Stimulated activated CD4-positive, alpha-beta T cell treated with anti-CD3 and anti-CD28 coated beads, Interleukin-12 subunit alpha, Interleukin-12 subunit beta, amount 100 ng/mL, for 48 hours (primary cell): Measurements from ENCODE around the gene CHTF18.
A peak's percentile ranks its signal among the peaks of the same experiment; 100 is the strongest.
"Not testable (repeated sequence)": the region's sequence is repeated elsewhere in the genome, so short reads cannot be mapped to it uniquely, and the experiment has no call there.

Source experiments
- DNase-seq, 3 donors: peaks; one replicate each; pipeline ENCODE4 v3.0.0-alpha.2; 2020; ENCODE audit warnings: low read depth in 2 of 3, low spot score in 1 of 3

CHTF18 gene

GRCh38 chr16:804193-805048 lies 16.0 kb downstream of the CHTF18 start:
- DNase-seq: no peak

- no peak for DNase-seq
Measured at GRCh38 chr16:805474-805873, 17.1 kb downstream of the CHTF18 start.

GRCh38 chr16:807347-808084 lies 19.1 kb downstream of the CHTF18 start:
- peak; percentile 73 to 86 (median 82) for DNase-seq

- DNase-seq: no peak
Measured at GRCh38 chr16:808085-808386, 19.6 kb downstream of the CHTF18 start.

- DNase-seq: peak in 1 of 3 donors; percentile 46
Measured at GRCh38 chr16:813204-813915, 24.9 kb downstream of the CHTF18 start.

- no peak for DNase-seq
Measured at GRCh38 chr16:813916-814412, 25.5 kb downstream of the CHTF18 start.

GRCh38 chr16:814974-815373 lies 26.6 kb downstream of the CHTF18 start:
- DNase-seq: no peak

GRCh38 chr16:815861-816260 lies 27.4 kb downstream of the CHTF18 start:
- no peak for DNase-seq

GRCh38 chr16:817001-817906 lies 28.8 kb downstream of the CHTF18 start:
- DNase-seq: no peak

- no peak for DNase-seq
Measured at GRCh38 chr16:818132-818531, 29.7 kb downstream of the CHTF18 start.

- no peak for DNase-seq
Measured at GRCh38 chr16:818592-818991, 30.2 kb downstream of the CHTF18 start.

- DNase-seq: no peak
Measured at GRCh38 chr16:819336-820043, 31.1 kb downstream of the CHTF18 start.

- not testable (repeated sequence) for DNase-seq
Measured at GRCh38 chr16:820044-820408, 31.6 kb downstream of the CHTF18 start.

GRCh38 chr16:820748-821147 lies 32.3 kb downstream of the CHTF18 start:
- DNase-seq: no peak

GRCh38 chr16:821751-822150 lies 33.3 kb downstream of the CHTF18 start:
- DNase-seq: no peak

- no peak for DNase-seq
Measured at GRCh38 chr16:822174-822908, 33.9 kb downstream of the CHTF18 start.

- no peak for DNase-seq
Measured at GRCh38 chr16:822909-823297, 34.5 kb downstream of the CHTF18 start.

- DNase-seq: no peak
Measured at GRCh38 chr16:824194-824593, 35.8 kb downstream of the CHTF18 start.

- no peak for DNase-seq
Measured at GRCh38 chr16:824601-825000, 36.2 kb downstream of the CHTF18 start.
